Stomach (tissue), 9 donors: ENCODE data around the gene MTF2. TPM values are rescaled to one million over a fixed set of nuclear protein-coding genes. Genes with fewer than 3 reads are reported as not detected.
"Not testable (repeated sequence)": the region's sequence is repeated elsewhere in the genome, so short reads cannot be mapped to it uniquely, and the experiment has no call there.

ENCODE experiments used
- DNase-seq, 2 donors: peaks; one replicate each; pipeline versions ENCODE4 v3.0.0 to v3.0.0-alpha.2; 2013 to 2019
- H3K27ac ChIP-seq, 5 donors: fragments of 200-600 bp in 4 of 5; sonication (generic) in 4 of 5; one replicate each; pipeline ENCODE4 v1.5.1; 2013 to 2019; ENCODE audit warnings: mild to moderate bottlenecking in 1 of 5, moderate library complexity in 1 of 5
- H3K27me3 ChIP-seq, 3 donors: fragments of 200-600 bp; sonication (generic); one replicate each; pipeline ENCODE4 v1.5.1; 2017 to 2019; ENCODE audit warnings: mixed run types in 1 of 3
- H3K36me3 ChIP-seq, 4 donors: fragments of 200-600 bp; sonication (generic); 1 replicate in 3 of 4; 2 replicates in 1 of 4; pipeline ENCODE4 v1.5.1; 2016 to 2019
- H3K4me1 ChIP-seq, 4 donors: fragments of 200-600 bp; sonication (generic); one replicate each; pipeline ENCODE4 v1.5.1; 2016 to 2019
- H3K4me3 ChIP-seq, 4 donors: fragments of 200-600 bp; sonication (generic) in 3 of 4; one replicate each; pipeline ENCODE4 v1.5.1; 2016 to 2019; ENCODE audit warnings: mild to moderate bottlenecking in 1 of 4
- H3K9me3 ChIP-seq, 4 donors: fragments of 200-600 bp; sonication (generic); one replicate each; pipeline ENCODE4 v1.5.1; 2016 to 2019
- EP300 ChIP-seq: sonication (generic); formaldehyde crosslinking; IDR thresholded peaks from one replicate; pipeline ENCODE4 v1.6.1; 2017; ENCODE audit warnings: antibody characterized with exemption
- POLR2A ChIP-seq, 4 donors: fragments of 450-650 bp; IDR thresholded peaks; one replicate each; pipeline ENCODE4 v1.6.1; 2016; ENCODE audit warnings: antibody characterized with exemption in 4 of 4, control low read depth in 2 of 4, mild to moderate bottlenecking in 1 of 4, moderate library complexity in 1 of 4
- POLR2AphosphoS5 ChIP-seq, 3 donors: sonication (generic); formaldehyde crosslinking; IDR thresholded peaks; one replicate each; pipeline ENCODE4 v1.6.1; 2016; ENCODE audit warnings: antibody characterized with exemption in 3 of 3
- WGBS, 5 donors: extraction: QIAGEN DNeasy Blood & Tissue Kit in 3 of 5; methylation state at CpG; one replicate each; pipeline versions ENCODE4 v1.1.5 to v1.1.7; 2013 to 2018; 5-methylcytosine and 5-hydroxymethylcytosine counted together
- intact Hi-C: fragments of 100-400 bp; cut with DNase I; formaldehyde crosslinking; loops from one replicate; pipeline ENCODE4 v1.15.1; 2023; ENCODE audit warnings: low total_unique reads
- polyA plus RNA-seq, 3 donors: library from polyadenylated mRNA; stranded (reverse); fragments of 200-250 nt; gene quantifications; one replicate each; pipeline ENCODE4 v1.2.3, GENCODE V29; 2013
- total RNA-seq, 5 donors: library from RNA; depleted of rRNA; stranded (reverse); fragments of >200 nt; gene quantifications; one replicate each; pipeline versions ENCODE4 v1.1.0 to v1.2.3, GENCODE V29; 2014 to 2016
- TF ChIP-seq, protein P1 (sequence below), 7 experiments: fragments of 450-650 bp in 4 of 7; fragments of 200-600 bp in 3 of 7; sonication (generic) in 3 of 7; IDR thresholded peaks; one replicate each; pipeline ENCODE4 v1.5.1; 2016 to 2019; ENCODE audit warnings: antibody characterized with exemption in 7 of 7, control low read depth in 2 of 7, mild to moderate bottlenecking in 1 of 7
- donor health status: healthy with polysubstance abuse.
- donor health status: Bipolar disorder and iron deficiency.
- donor health status: healthy.

The MTF2 gene
- total and polyA plus RNA-seq, 8 donors, result 2.3 to 67.6 (median 9.0) TPM

DNA sequence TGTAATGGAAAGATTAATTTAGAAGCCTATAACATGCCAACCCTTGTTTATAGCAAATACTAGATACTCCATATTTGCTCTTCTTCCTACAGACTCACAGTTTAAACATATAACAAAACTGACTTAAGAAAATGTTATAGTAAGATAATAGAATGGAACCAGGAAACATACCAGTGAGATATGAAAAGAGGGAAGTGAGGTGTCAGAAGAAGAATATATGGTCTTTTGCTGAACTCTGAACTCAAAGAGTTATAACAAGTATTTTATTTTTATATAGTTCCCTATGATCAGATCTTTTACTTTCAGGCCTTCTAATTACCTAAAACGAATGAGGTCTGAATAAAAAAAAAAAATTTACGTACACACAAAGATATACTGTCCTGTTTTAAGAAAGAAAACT, 80.3 kb downstream of the MTF2 start:
- Histone ChIP-seq H3K27ac (no peak overlapping the region), H3K27me3 (no peaks in the 10 kb centered on the region), H3K4me1 (peaks cover 0 to 13% (median 4%) of the 10 kb centered on the region in 4 donors), H3K36me3 (peaks cover 11 to 61% (median 54%) of the 10 kb centered on the region in 4 donors), H3K4me3 (no peak overlapping the region), H3K9me3 (no peaks in the 10 kb centered on the region)
- intact Hi-C loops, result no loop called here
- DNase-seq, result no peak
- WGBS, 5 donors, result 71 to 77% (median 76%) methylated on average over 2 of the region's 2 CpGs
- TF ChIP-seq EP300, result no peak
- TF ChIP-seq, protein P1, sequence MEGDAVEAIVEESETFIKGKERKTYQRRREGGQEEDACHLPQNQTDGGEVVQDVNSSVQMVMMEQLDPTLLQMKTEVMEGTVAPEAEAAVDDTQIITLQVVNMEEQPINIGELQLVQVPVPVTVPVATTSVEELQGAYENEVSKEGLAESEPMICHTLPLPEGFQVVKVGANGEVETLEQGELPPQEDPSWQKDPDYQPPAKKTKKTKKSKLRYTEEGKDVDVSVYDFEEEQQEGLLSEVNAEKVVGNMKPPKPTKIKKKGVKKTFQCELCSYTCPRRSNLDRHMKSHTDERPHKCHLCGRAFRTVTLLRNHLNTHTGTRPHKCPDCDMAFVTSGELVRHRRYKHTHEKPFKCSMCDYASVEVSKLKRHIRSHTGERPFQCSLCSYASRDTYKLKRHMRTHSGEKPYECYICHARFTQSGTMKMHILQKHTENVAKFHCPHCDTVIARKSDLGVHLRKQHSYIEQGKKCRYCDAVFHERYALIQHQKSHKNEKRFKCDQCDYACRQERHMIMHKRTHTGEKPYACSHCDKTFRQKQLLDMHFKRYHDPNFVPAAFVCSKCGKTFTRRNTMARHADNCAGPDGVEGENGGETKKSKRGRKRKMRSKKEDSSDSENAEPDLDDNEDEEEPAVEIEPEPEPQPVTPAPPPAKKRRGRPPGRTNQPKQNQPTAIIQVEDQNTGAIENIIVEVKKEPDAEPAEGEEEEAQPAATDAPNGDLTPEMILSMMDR (IDR thresholded peaks at IDR 0.05), result no peak
- no peak for TF ChIP-seq POLR2A (IDR thresholded peaks at IDR 0.05)
- TF ChIP-seq POLR2AphosphoS5 (IDR thresholded peaks at IDR 0.05), result no peak

DNA sequence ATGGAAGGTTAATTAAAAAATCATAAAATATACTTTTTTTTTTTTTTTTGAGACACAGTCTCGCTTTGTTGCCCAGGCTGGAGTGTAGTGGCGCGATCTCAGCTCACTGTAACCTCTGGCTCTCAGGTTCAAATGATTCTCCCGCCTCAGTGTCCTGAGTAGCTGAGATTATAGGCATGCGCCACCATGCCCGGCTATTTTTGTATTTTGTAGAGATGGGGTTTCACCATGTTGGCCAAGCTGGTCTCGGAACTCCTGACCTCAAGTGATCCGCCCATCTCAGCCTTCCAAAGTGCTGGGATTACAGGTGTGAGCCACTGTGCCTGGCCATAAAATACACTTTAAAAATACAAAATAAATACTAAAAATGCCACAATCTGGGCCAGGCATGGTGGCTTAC, 84.2 kb downstream of the MTF2 start:
- H3K27me3 ChIP-seq, H3K27ac ChIP-seq, H3K4me3 ChIP-seq, H3K9me3 ChIP-seq, DNase-seq, intact Hi-C loops: not testable (repeated sequence)
- Histone ChIP-seq H3K36me3 (peaks cover under 1 to 21% (median 17%) of the 10 kb centered on the region in 4 donors), H3K4me1 (peaks cover 0 to 13% (median 4%) of the 10 kb centered on the region in 4 donors)
- whole genome bisulfite sequencing, 5 donors, result 93 to 100% (median 99%) methylated on average over 8 of the region's 8 CpGs

DNA sequence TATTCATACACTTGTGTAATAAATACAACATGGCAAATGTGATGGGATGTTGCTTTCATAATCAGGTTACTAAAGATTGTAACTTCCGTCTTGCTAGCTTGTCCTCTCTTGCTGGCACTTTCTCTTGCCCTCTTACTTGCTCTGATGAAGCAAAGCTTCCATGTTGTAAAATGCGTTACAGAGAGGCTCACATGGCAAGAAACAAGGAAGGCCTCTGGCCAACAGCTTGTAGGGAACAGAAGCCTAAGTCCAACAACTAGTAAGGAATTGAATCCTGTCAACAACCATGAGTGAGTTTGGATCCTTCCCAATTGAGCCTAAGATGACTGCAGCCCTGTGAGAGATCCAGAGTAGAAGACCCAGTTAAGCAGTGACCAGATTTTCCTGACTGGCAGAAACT, 85.7 kb downstream of the MTF2 start:
- Histone ChIP-seq H3K9me3 (no peaks in the 10 kb centered on the region), H3K4me1 (peaks cover 0 to 10% (median 3%) of the 10 kb centered on the region in 4 donors), H3K36me3 (peaks cover 0 to 10% (median 4%) of the 10 kb centered on the region in 4 donors), H3K27me3 (no peaks in the 10 kb centered on the region), H3K4me3 (no peak overlapping the region), H3K27ac (no peak overlapping the region)
- 90 to 100% (median 94%) methylated on average over 2 of the region's 2 CpGs for WGBS, 5 donors
- no peak for DNase-seq
- no peak for TF ChIP-seq EP300
- TF ChIP-seq, protein P1 (IDR thresholded peaks at IDR 0.05), result no peak
- no peak for TF ChIP-seq POLR2AphosphoS5 (IDR thresholded peaks at IDR 0.05)
- TF ChIP-seq POLR2A (IDR thresholded peaks at IDR 0.05), result no peak
- intact Hi-C loops, result no loop called here

DNA sequence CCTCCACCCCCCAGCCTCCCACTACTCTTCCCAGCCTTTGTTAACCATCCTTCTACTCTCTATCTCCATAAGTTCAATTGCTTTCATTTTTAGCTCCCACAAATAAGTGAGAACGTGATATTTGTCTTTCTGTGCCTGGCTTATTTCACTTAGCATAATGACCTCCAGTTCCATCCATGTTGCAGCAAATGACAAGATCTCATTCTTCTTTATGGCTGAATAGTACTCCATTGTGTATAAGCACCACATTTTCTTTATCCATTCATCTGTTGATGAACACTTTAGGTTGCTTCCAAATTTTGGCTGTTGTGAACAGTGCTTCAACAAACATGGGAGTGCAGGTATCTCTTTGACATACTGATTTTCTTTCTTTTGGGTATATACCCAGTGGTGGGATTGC, 86.8 kb downstream of the MTF2 start:
- intact Hi-C loops, H3K27me3 ChIP-seq, DNase-seq, H3K4me1 ChIP-seq, H3K9me3 ChIP-seq, H3K4me3 ChIP-seq, H3K27ac ChIP-seq: not testable (repeated sequence)
- WGBS, 5 donors, result 84 to 100% (median 95%) methylated on average over 1 of the region's 1 CpG
- peaks cover 0 to 17% (median 3%) of the 10 kb centered on the region in 4 donors for H3K36me3 ChIP-seq

DNA sequence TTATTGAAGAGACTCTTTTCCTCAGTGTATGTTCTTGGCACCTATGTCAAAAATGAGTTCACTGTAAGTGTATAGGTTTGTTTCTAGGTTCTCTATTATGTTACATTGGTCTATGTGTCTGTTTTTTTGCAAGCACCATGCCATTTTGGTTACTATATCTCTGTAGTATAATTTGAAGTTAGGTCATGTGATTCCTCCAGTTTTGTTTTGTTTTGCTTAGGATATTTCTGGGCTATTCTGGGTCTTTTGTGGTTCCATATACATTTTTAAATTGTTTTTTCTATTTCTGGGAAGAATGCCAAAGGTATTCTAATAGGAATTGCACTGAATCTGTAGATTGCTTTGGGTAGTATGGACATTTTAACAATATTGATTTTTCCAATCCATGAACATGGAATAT, 87.9 kb downstream of the MTF2 start:
- TF ChIP-seq, protein P1 (IDR thresholded peaks at IDR 0.05), result no peak
- TF ChIP-seq POLR2AphosphoS5 (IDR thresholded peaks at IDR 0.05) (no peak), EP300 (no peak), POLR2A (IDR thresholded peaks at IDR 0.05) (no peak)
- Histone ChIP-seq H3K27me3 (no peaks in the 10 kb centered on the region), H3K27ac (no peak overlapping the region), H3K36me3 (peaks cover 0 to 17% (median 3%) of the 10 kb centered on the region in 4 donors), H3K9me3 (no peaks in the 10 kb centered on the region), H3K4me3 (no peak overlapping the region), H3K4me1 (peaks cover 1 to 10% (median 5%) of the 10 kb centered on the region in 4 donors)
- DNase-seq, result no peak
- intact Hi-C loops, result no loop called here

DNA sequence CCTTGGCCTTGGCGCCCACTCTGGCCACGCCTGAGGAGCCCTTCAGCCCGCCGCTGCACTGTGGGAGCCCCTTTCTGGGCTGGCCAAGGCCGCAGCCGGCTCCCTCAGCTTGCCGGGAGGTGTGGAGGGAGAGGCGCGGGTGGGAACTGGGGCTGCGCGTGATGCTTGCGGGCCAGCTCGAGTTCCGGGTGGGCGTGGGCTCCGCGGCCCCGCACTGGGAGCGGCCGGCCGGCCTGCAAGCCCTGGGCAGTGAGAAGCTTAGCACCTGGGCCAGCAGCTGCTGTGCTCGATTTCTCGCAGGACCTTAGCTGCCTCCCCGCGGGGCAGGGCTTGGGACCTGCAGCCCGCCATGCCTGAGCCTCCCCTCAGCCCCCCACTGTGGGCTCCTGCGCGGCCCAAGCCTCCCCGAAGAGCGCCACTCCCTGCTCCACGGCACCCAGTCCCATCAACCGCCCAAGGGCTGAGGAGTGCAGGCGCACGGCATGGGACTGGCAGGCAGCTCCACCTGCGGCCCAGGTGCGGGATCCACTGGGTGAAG, 91.1 kb downstream of the MTF2 start:
- peaks cover 4 to 30% (median 18%) of the 10 kb centered on the region in 4 donors for H3K4me1 ChIP-seq
- WGBS, 5 donors, result 96 to 100% (median 98%) methylated on average over 16 to 36 of the region's 36 CpGs
- H3K36me3 ChIP-seq, result peaks cover 0 to 23% (median 6%) of the 10 kb centered on the region in 4 donors
- H3K27me3 ChIP-seq, H3K4me3 ChIP-seq, H3K27ac ChIP-seq, DNase-seq, H3K9me3 ChIP-seq, intact Hi-C loops: not testable (repeated sequence)
